Neutrophil (primary cell): ENCODE results near the gene TASP1.

Experiments
- H3K27ac ChIP-seq: fragments of 200-600 bp; sonication (generic); 2 replicates; pipeline ENCODE4 v1.5.1; 2016; ENCODE audit warnings: mild to moderate bottlenecking, moderate library complexity
- H3K27me3 ChIP-seq: fragments of 200-600 bp; sonication (generic); 2 replicates; pipeline ENCODE4 v1.6.0; 2016; ENCODE audit warnings: mild to moderate bottlenecking
- H3K36me3 ChIP-seq: fragments of 200-600 bp; sonication (generic); 2 replicates; pipeline ENCODE4 v1.5.1; 2017
- H3K4me1 ChIP-seq, 2 experiments: fragments of 200-600 bp in 1 of 2; sonication (generic) in 1 of 2; 1 replicate in 1 of 2; 2 replicates in 1 of 2; pipeline versions ENCODE4 v1.5.1 to v1.6.1; 2013 to 2016; ENCODE audit warnings: low read depth in 1 of 2, low read length in 1 of 2, mild to moderate bottlenecking in 1 of 2, moderate library complexity in 1 of 2; ENCODE audit not compliant: control insufficient read depth in 1 of 2, insufficient read depth in 1 of 2
- H3K4me3 ChIP-seq, 2 experiments: fragments of 200-600 bp in 1 of 2; sonication (generic) in 1 of 2; 1 replicate in 1 of 2; 2 replicates in 1 of 2; pipeline ENCODE4 v1.5.1; 2013 to 2016; ENCODE audit warnings: low read depth in 1 of 2, low read length in 1 of 2, mild to moderate bottlenecking in 1 of 2, moderate library complexity in 1 of 2
- H3K9me3 ChIP-seq: fragments of 200-600 bp; sonication (generic); 2 replicates; pipeline ENCODE4 v1.5.1; 2016
- TF ChIP-seq, protein P1 (sequence below): fragments of 200-600 bp; sonication (generic); IDR thresholded peaks from 2 replicates; pipeline ENCODE4 v1.5.1; 2016; ENCODE audit warnings: antibody characterized with exemption

Gene TASP1

DNA sequence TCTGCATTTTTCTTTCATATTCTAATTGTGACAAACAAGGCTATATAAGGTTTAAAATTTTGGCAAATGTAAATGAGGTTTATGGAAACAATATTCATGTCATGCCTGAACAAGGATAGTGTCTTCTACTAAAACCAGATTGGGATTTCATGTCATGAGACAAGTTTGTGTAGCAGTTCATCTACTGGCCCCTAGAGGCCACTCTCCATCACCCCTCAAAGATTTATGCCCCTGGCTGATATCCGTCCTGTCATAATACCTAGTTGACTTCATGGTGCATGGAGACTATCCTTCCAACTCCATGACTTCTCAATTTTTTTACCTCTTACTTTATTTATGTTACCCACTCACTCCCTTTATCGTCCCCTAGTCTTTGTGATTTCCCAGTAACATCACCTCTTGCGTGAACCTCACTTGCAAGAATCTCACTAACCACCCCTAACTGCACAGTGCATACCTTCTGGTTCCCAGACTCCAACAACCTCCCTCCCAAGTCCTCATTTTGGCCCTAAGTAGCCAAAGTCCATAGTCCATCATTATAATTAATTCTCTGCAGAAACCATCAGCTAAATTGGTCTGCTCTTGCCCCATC lies 179.8 kb downstream of the TASP1 start:
- no peak overlapping the region for H3K4me3 ChIP-seq
- TF ChIP-seq, protein P1, sequence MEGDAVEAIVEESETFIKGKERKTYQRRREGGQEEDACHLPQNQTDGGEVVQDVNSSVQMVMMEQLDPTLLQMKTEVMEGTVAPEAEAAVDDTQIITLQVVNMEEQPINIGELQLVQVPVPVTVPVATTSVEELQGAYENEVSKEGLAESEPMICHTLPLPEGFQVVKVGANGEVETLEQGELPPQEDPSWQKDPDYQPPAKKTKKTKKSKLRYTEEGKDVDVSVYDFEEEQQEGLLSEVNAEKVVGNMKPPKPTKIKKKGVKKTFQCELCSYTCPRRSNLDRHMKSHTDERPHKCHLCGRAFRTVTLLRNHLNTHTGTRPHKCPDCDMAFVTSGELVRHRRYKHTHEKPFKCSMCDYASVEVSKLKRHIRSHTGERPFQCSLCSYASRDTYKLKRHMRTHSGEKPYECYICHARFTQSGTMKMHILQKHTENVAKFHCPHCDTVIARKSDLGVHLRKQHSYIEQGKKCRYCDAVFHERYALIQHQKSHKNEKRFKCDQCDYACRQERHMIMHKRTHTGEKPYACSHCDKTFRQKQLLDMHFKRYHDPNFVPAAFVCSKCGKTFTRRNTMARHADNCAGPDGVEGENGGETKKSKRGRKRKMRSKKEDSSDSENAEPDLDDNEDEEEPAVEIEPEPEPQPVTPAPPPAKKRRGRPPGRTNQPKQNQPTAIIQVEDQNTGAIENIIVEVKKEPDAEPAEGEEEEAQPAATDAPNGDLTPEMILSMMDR = no peak

GRCh38 chr20:13457487-13457886 lies 181.2 kb downstream of the TASP1 start:
- H3K4me1 ChIP-seq = no peaks in the 10 kb centered on the region
- H3K9me3 ChIP-seq = no peaks in the 10 kb centered on the region
- TF ChIP-seq, protein P1 = no peak
- H3K27me3 ChIP-seq = no peaks in the 10 kb centered on the region
- no peak overlapping the region for H3K4me3 ChIP-seq
- no peaks in the 10 kb centered on the region for H3K36me3 ChIP-seq
- H3K27ac ChIP-seq = no peak overlapping the region

More for the DNA sequence above, 179.8 kb downstream of the TASP1 start:
- no peaks in the 10 kb centered on the region for H3K36me3 ChIP-seq
- no peak overlapping the region for H3K27ac ChIP-seq
- no peaks in the 10 kb centered on the region for H3K4me1 ChIP-seq
- H3K9me3 ChIP-seq = no peaks in the 10 kb centered on the region
- no peaks in the 10 kb centered on the region for H3K27me3 ChIP-seq

- Histone ChIP-seq H3K4me3 (no peak overlapping the region), H3K9me3 (no peaks in the 10 kb centered on the region), H3K27me3 (no peaks in the 10 kb centered on the region), H3K4me1 (no peaks in the 10 kb centered on the region), H3K27ac (no peak overlapping the region), H3K36me3 (no peaks in the 10 kb centered on the region)
- TF ChIP-seq, protein P1 = no peak
These were observed 183.0 kb downstream of the TASP1 start for GRCh38 chr20:13455713-13456112.

DNA sequence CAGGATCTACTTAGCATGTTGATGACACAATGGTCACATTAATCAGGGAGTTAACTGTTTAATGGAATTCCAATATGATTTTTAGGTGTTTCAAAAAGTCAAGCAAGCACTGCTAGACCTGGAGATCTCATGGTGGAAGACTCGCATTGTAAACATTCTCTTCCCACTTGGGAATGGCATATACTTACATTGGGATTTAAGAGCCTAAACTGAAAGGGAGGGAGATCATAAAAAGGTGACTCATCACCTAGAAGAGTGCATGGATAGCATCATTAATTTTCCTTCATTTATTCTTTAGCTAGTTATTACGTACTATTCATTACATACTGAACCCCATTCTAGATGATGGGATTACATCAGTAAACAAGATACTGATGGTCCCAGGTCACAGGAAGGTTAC lies 185.4 kb downstream of the TASP1 start:
- Histone ChIP-seq H3K27ac (no peak overlapping the region), H3K4me1 (no peaks in the 10 kb centered on the region), H3K4me3 (no peak overlapping the region), H3K36me3 (no peaks in the 10 kb centered on the region), H3K27me3 (no peaks in the 10 kb centered on the region), H3K9me3 (no peaks in the 10 kb centered on the region)
- TF ChIP-seq, protein P1 = no peak

DNA sequence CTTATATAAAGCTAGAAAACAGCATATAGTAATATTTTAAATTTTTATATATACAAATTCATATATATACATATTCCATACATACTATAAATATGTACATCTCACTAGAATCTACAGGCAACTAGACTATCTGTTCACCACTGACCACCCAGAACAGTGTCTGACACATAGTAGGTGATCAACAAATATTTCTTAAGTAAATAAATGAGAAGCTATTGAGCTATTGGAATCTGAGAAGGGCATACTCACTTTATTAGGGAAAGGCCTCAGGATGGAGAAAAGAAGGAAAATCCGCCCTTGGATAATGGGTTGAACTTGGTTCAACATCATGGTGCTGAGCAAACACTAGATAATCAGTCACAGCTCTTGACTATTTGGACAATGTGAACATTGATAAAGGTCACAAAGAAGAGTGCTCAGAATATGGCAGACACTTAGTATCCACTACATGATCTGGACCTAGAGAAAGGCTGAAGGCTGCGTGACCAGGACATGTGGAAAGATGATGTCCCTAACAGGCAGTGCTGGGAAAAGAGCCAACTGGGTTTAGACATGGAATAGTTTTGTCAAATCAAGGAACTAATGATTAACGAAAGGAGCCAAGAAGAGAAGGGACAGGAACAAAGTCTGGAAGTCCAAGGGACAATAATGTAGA lies 186.1 kb downstream of the TASP1 start:
- no peak overlapping the region for H3K4me3 ChIP-seq
- H3K27ac ChIP-seq = no peak overlapping the region
- H3K36me3 ChIP-seq = no peaks in the 10 kb centered on the region
- no peaks in the 10 kb centered on the region for H3K4me1 ChIP-seq
- H3K9me3 ChIP-seq = no peaks in the 10 kb centered on the region
- TF ChIP-seq, protein P1 = no peak
- H3K27me3 ChIP-seq = no peaks in the 10 kb centered on the region
